ENCODE data around the gene CELF4.

DNA sequence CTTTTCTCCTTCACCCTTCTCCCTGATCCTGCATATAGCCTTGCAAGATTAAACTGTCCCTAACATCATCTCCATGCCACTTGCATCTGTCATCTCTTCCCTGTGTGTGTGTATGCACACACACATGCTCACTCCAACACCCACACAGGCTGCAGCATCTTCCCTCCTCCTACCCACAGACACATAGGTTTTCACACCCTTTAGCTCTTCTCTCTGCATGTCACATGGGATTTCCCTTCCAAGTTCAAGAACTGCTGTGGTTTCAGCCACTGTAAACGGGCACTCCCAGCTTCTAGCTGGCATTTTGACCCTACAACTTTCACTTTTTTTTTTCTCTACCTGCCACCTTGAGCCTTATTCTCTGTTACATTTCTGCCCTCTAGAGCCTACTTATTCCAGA, 6.4 kb downstream of the CELF4 start:
- no peak for TF ChIP-seq TAF1 (IDR thresholded peaks at IDR 0.05; ENCODE audit: borderline replicate concordance, low read depth, low read length)
- TF ChIP-seq POLR2A (IDR thresholded peaks at IDR 0.05; ENCODE audit: low read depth, low read length), result no peak
- no peak for TF ChIP-seq POLR2AphosphoS5 (IDR thresholded peaks at IDR 0.05; ENCODE audit: low read depth, low read length)

Measured in GM12892 (cell line).